IMR-90 (cell line): ENCODE results near the gene GPI. TPM values are rescaled to one million over a fixed set of nuclear protein-coding genes. Genes with fewer than 3 reads are reported as not detected.

Source experiments
- ATAC-seq: fragments of 200-7000 bp; cut with Tn5 transposase; 2 replicates; pipeline ENCODE4 v1.9.1; 2020; ENCODE audit warnings: low read depth, mild to moderate bottlenecking, moderate library complexity
- BruUV-seq: library from RNA; stranded (reverse); fragments of 400-500 nt; replicated peaks from 2 replicates; lab custom pipeline; 2021; lab: Mats Ljungman, UMichigan
- CTCF ChIA-PET: fragments of 300-600 bp; formaldehyde crosslinking; extraction: SDS; loops from one replicate; lab custom pipeline; 2021; ENCODE audit warnings: antibody characterized with exemption; lab: Yijun Ruan, JAX
- POLR2A ChIA-PET: fragments of 300-600 bp; sonication (Branson Sonifier 250); formaldehyde crosslinking; loops from one replicate; lab custom pipeline; 2022; ENCODE audit warnings: antibody characterized with exemption; ENCODE audit not compliant: unreplicated experiment; lab: Charles Lee
- DNase-seq: peaks from one replicate; pipeline ENCODE4 v3.0.0; 2013
- H2AFZ ChIP-seq: replicated peaks from 2 replicates; pipeline ENCODE3; 2013; ENCODE audit warnings: low read length, mild to moderate bottlenecking; ENCODE audit not compliant: poor library complexity
- H2AK5ac ChIP-seq: 2 replicates; pipeline ENCODE4 v1.6.1; 2013; ENCODE audit warnings: low read depth, low read length, inconsistent platforms
- H2AK9ac ChIP-seq: replicated peaks from 2 replicates; pipeline ENCODE3; 2013; ENCODE audit warnings: mild to moderate bottlenecking, low read depth, low read length, moderate library complexity; ENCODE audit not compliant: poor library complexity
- H2BK120ac ChIP-seq: 2 replicates; pipeline ENCODE4 v1.6.1; 2013; ENCODE audit warnings: low read depth, low read length, inconsistent platforms
- H2BK15ac ChIP-seq: 3 replicates; pipeline ENCODE4 v1.6.1; 2013; ENCODE audit warnings: low read depth, low read length, inconsistent platforms
- H2BK20ac ChIP-seq: 2 replicates; pipeline ENCODE4 v1.6.1; 2013; ENCODE audit warnings: low read depth, mild to moderate bottlenecking, inconsistent platforms, low read length, moderate library complexity
- H2BK5ac ChIP-seq: 2 replicates; pipeline ENCODE4 v1.6.1; 2013; ENCODE audit warnings: mild to moderate bottlenecking, low read depth, low read length, inconsistent platforms; ENCODE audit not compliant: poor library complexity, severe bottlenecking
- H3K14ac ChIP-seq: replicated peaks from 2 replicates; pipeline ENCODE4 v1.6.1; 2013; ENCODE audit warnings: low read depth, low read length, inconsistent platforms
- H3K18ac ChIP-seq: 2 replicates; pipeline ENCODE4 v1.6.1; 2013; ENCODE audit warnings: low read depth, low read length, control low read depth
- H3K23ac ChIP-seq: 2 replicates; pipeline ENCODE4 v1.6.1; 2013; ENCODE audit warnings: low read depth, low read length, inconsistent platforms
- H3K27ac ChIP-seq: 2 replicates; pipeline ENCODE4 v1.5.1; 2013; ENCODE audit warnings: mild to moderate bottlenecking, control low read depth, low read length; ENCODE audit not compliant: insufficient read depth
- H3K27me3 ChIP-seq: 2 replicates; pipeline ENCODE4 v1.6.1; 2013; ENCODE audit warnings: low read length; ENCODE audit not compliant: control insufficient read depth, insufficient read depth
- H3K36me3 ChIP-seq: 2 replicates; pipeline ENCODE4 v1.6.1; 2013; ENCODE audit warnings: low read length, mixed read lengths; ENCODE audit not compliant: control insufficient read depth, insufficient read depth
- H3K4ac ChIP-seq: 2 replicates; pipeline ENCODE4 v1.6.1; 2013; ENCODE audit warnings: low read depth, low read length, inconsistent platforms
- H3K4me1 ChIP-seq: 2 replicates; pipeline ENCODE4 v1.6.1; 2013; ENCODE audit warnings: low read length, mixed read lengths; ENCODE audit not compliant: control insufficient read depth, insufficient read depth
- H3K4me2 ChIP-seq: 2 replicates; pipeline ENCODE4 v1.6.1; 2013; ENCODE audit warnings: low read depth, mild to moderate bottlenecking, control low read depth, low read length, moderate library complexity
- H3K4me3 ChIP-seq: 2 replicates; pipeline ENCODE4 v1.5.1; 2013; ENCODE audit warnings: low read depth, mild to moderate bottlenecking, control low read depth, low read length, moderate library complexity; ENCODE audit not compliant: insufficient read depth
- H3K56ac ChIP-seq: 2 replicates; pipeline ENCODE4 v1.6.1; 2013; ENCODE audit warnings: low read length, inconsistent platforms; ENCODE audit not compliant: insufficient read depth; ENCODE audit errors: extremely low read depth
- H3K79me1 ChIP-seq, 2 experiments: 2 replicates each; pipeline ENCODE4 v1.6.1; 2013; ENCODE audit warnings: low read length in 2 of 2, inconsistent platforms in 1 of 2, low read depth in 1 of 2
- H3K9ac ChIP-seq: 2 replicates; pipeline ENCODE4 v1.6.1; 2013; ENCODE audit warnings: low read depth, low read length, control low read depth
- H3K9me1 ChIP-seq: 2 replicates; pipeline ENCODE4 v1.6.1; 2013; ENCODE audit warnings: low read length, inconsistent platforms; ENCODE audit not compliant: insufficient read depth
- H3K9me3 ChIP-seq: 2 replicates; pipeline ENCODE4 v1.6.1; 2013; ENCODE audit warnings: low read length; ENCODE audit not compliant: control insufficient read depth, insufficient read depth
- H4K20me1 ChIP-seq: 2 replicates; pipeline ENCODE4 v1.6.1; 2013; ENCODE audit warnings: low read length, inconsistent platforms; ENCODE audit not compliant: insufficient read depth
- H4K5ac ChIP-seq: 2 replicates; pipeline ENCODE4 v1.6.1; 2013; ENCODE audit warnings: mild to moderate bottlenecking, low read depth, low read length, control low read depth
- H4K8ac ChIP-seq, 2 experiments: 2 replicates each; pipeline ENCODE4 v1.6.1; 2013; ENCODE audit warnings: low read depth in 2 of 2, low read length in 2 of 2, control low read depth in 1 of 2, inconsistent platforms in 1 of 2
- H4K91ac ChIP-seq: 2 replicates; pipeline ENCODE4 v1.6.1; 2013; ENCODE audit warnings: low read depth, low read length, inconsistent platforms; ENCODE audit not compliant: insufficient read depth
- MAZ ChIP-seq: IDR thresholded peaks from 2 replicates; pipeline ENCODE4 v1.6.1; 2012; ENCODE audit warnings: low read depth, mild to moderate bottlenecking, low read length, improper control_type of control experiment, moderate library complexity, borderline replicate concordance
- WGBS, 2 experiments: methylation state at CpG; one replicate each; pipeline versions ENCODE4 v1.1.5 to v1.1.7; 2013; ENCODE audit warnings: missing lambda C conversion rate in 2 of 2; ENCODE audit not compliant: insufficient read length in 1 of 2; ENCODE audit errors: extremely low coverage in 2 of 2; 5-methylcytosine and 5-hydroxymethylcytosine counted together
- dilution Hi-C: fragments of 300-500 bp; cut with HindIII; formaldehyde crosslinking; loops from one replicate; pipeline ENCODE4 v1.14.3; 2018; ENCODE audit warnings: low sequenced_read_pairs; ENCODE audit not compliant: unreplicated experiment
- in situ Hi-C: fragments of 300-500 bp; cut with MboI; formaldehyde crosslinking; loops from 3 replicates; pipeline ENCODE4 v1.14.3; 2019; ENCODE audit warnings: low sequenced_read_pairs, inconsistent platforms, mixed read lengths
- intact Hi-C: fragments of 100-400 bp; cut with micrococcal nuclease; formaldehyde crosslinking; loops from 2 replicates; pipeline ENCODE4 v1.10.0; 2022
- polyA plus RNA-seq, 3 experiments: library from polyadenylated mRNA; depleted of rRNA; stranded (reverse); fragments of >200 nt; gene quantifications; 2 replicates each; pipeline ENCODE4 v1.2.3, GENCODE V29; 2012; ENCODE audit warnings: low replicate concordance in 1 of 3
- total RNA-seq: library from RNA; depleted of rRNA; stranded (reverse); fragments of >200 nt; gene quantifications from 2 replicates; pipeline ENCODE4 v1.2.3, GENCODE V29; 2012

GPI gene
- total and polyA plus RNA-seq, 2 of the 4 experiments (the other 2 are of a cell fraction) = 147 to 239 TPM

DNA sequence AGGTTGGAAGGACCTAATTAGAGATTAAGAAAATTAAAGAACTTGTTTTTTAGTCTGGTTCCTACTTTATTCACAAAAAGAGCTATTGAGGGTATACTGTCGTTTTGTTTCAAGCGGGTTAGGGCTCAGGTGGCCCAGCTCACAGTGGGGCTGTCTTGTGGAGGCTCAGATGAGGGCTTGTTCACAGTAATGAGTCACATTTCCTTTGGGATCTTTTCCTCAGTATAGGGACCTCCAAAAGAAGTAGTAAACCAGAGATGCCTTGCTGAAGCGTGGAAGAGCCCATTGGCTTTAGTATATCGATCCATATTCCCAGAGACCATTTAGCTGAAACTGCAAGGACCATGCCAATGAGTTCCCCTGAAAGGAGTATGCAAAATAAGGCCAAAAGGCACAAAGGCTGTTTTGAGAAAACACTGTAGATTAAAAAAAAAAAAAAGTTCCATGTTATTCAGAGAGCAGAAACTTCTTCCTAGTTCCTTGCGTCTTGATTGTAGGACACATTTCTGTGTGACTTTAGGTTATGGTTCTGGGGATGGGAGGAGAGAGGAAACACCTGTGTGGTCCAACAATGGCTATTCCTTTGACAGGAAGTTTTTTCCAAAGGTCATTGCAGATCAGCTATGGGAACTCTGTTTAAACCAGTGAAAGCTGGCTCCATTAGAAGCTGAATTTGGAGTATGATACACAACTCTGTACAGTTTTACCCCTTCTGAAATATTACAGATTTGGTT, 32.8 kb upstream of the GPI start:
- WGBS, 2 experiments = 100% methylated on average over 2 of the region's 5 CpGs; no CpG with 5 or more reads in 1 of the 2 experiments
- no peak overlapping the region for H2AK9ac ChIP-seq

More for the DNA sequence above, 32.8 kb upstream of the GPI start:
- Histone ChIP-seq H4K91ac (no peak overlapping the region), H2AFZ (no peak overlapping the region), H3K4me2 (no peak overlapping the region), H3K4me3 (no peak overlapping the region), H2AK5ac (no peak overlapping the region), H3K36me3 (peaks cover 43% of the 10 kb centered on the region), H3K18ac (no peak overlapping the region), H3K23ac (no peak overlapping the region), H3K9ac (no peak overlapping the region), H4K5ac (no peak overlapping the region), H2BK20ac (no peak overlapping the region), H3K4me1 (peaks cover 5% of the 10 kb centered on the region), H4K8ac (no peak overlapping the region), H3K79me1 (peaks cover 18 to 40% of the 10 kb centered on the region in 2 experiments), H4K20me1 (no peaks in the 10 kb centered on the region), H2BK120ac (no peak overlapping the region), H3K27me3 (no peaks in the 10 kb centered on the region), H2BK15ac (no peak overlapping the region), H3K9me3 (no peaks in the 10 kb centered on the region), H3K56ac (no peak overlapping the region), H3K4ac (peak overlapping the region; percentile 26; the same call in 1 of the 2 replicates), H3K14ac (no peak overlapping the region), H3K27ac (no peak overlapping the region), H3K9me1 (peaks cover 12% of the 10 kb centered on the region; the same call in 1 of the 2 replicates), H2BK5ac (peak overlapping the region; percentile 15)
- TF ChIP-seq MAZ = no peak
- no peak for ATAC-seq
- dilution Hi-C loops (no loop called here), intact Hi-C loops (no loop called here), in situ Hi-C loops (loop anchor here (10.0 to 25.0 kb wide), 2 partner anchors 97 to 545 kb away; partner anchors contain the start of gene KCTD15)
- ChIA-PET CTCF (interaction anchor here (0.7 to 1.0 kb wide), 2 partner anchors 14 to 857 kb away, joined by 3 to 5 read pairs; no protein-coding TSS in a partner anchor), POLR2A (no interaction called here)
- BruUV-seq = no TSS peak
- DNase-seq = peak; percentile 31
